Nephron progenitor cell (in vitro differentiated cells): ENCODE results near the gene HASPIN.

Source experiments
- DNase-seq: peaks from one replicate; pipeline ENCODE4 v3.0.0; 2021
- H3K27ac Mint-ChIP-seq: 2 replicates; pipeline ENCODE4 v1.8.0; 2021; ENCODE audit warnings: mild to moderate bottlenecking, moderate library complexity, mixed read lengths
- H3K27me3 Mint-ChIP-seq: 2 replicates; pipeline ENCODE4 v1.8.0; 2021; ENCODE audit warnings: mild to moderate bottlenecking, low read depth, mixed read lengths; ENCODE audit not compliant: poor library complexity
- H3K36me3 Mint-ChIP-seq: 2 replicates; pipeline ENCODE4 v1.8.0; 2021; ENCODE audit warnings: low read depth, mixed read lengths
- H3K4me1 Mint-ChIP-seq: 2 replicates; pipeline ENCODE4 v1.8.0; 2021; ENCODE audit warnings: mixed read lengths
- H3K4me3 Mint-ChIP-seq: 2 replicates; pipeline ENCODE4 v1.8.0; 2021; ENCODE audit warnings: mild to moderate bottlenecking, moderate library complexity, mixed read lengths
- H3K9me3 Mint-ChIP-seq: 2 replicates; pipeline ENCODE4 v1.8.0; 2021; ENCODE audit warnings: mild to moderate bottlenecking, moderate library complexity, mixed read lengths
- CTCF ChIP-seq: fragments of 200-600 bp; sonication (generic); IDR thresholded peaks from 2 replicates; pipeline ENCODE4 v1.5.0; 2021; ENCODE audit warnings: antibody characterized with exemption

The HASPIN gene

GRCh38 chr17:3761036-3761917 lies 37.6 kb downstream of the HASPIN start:
- Mint-ChIP-seq H3K36me3 (no peaks in the 10 kb centered on the region), H3K4me3 (no peak overlapping the region), H3K27me3 (peaks cover 25% of the 10 kb centered on the region), H3K9me3 (peaks cover 16% of the 10 kb centered on the region), H3K4me1 (no peaks in the 10 kb centered on the region), H3K27ac (no peak overlapping the region)
- DNase-seq, result no peak
- no peak for TF ChIP-seq CTCF

- Mint-ChIP-seq H3K4me1 (no peaks in the 10 kb centered on the region), H3K27me3 (peaks cover 20% of the 10 kb centered on the region), H3K36me3 (no peaks in the 10 kb centered on the region), H3K9me3 (peaks cover 20% of the 10 kb centered on the region), H3K27ac (no peak overlapping the region), H3K4me3 (no peak overlapping the region)
- no peak for DNase-seq
- no peak for TF ChIP-seq CTCF
Measured at GRCh38 chr17:3761918-3762380, 38.2 kb downstream of the HASPIN start.

GRCh38 chr17:3762922-3763776 lies 39.4 kb downstream of the HASPIN start:
- Mint-ChIP-seq H3K9me3 (peaks cover 29% of the 10 kb centered on the region), H3K36me3 (no peaks in the 10 kb centered on the region), H3K4me3 (no peak overlapping the region), H3K27me3 (peaks cover 13% of the 10 kb centered on the region), H3K27ac (no peak overlapping the region), H3K4me1 (no peaks in the 10 kb centered on the region)
- TF ChIP-seq CTCF, result no peak
- no peak for DNase-seq

GRCh38 chr17:3763777-3764170 lies 40.1 kb downstream of the HASPIN start:
- H3K27me3 Mint-ChIP-seq, result peaks cover 16% of the 10 kb centered on the region
- H3K4me1 Mint-ChIP-seq, result peaks cover 3% of the 10 kb centered on the region
- no peak overlapping the region for H3K4me3 Mint-ChIP-seq
- no peak for TF ChIP-seq CTCF
- peaks cover 5% of the 10 kb centered on the region for H3K36me3 Mint-ChIP-seq
- peaks cover 33% of the 10 kb centered on the region for H3K9me3 Mint-ChIP-seq
- DNase-seq, result no peak
- no peak overlapping the region for H3K27ac Mint-ChIP-seq

- H3K4me3 Mint-ChIP-seq, result no peak overlapping the region
Measured at GRCh38 chr17:3765981-3766380, 42.3 kb downstream of the HASPIN start.

More at GRCh38 chr17:3765981-3766380, 42.3 kb downstream of the HASPIN start:
- DNase-seq, result no peak
- H3K27me3 Mint-ChIP-seq, result peaks cover 11% of the 10 kb centered on the region
- H3K9me3 Mint-ChIP-seq, result peaks cover 23% of the 10 kb centered on the region
- peaks cover 5% of the 10 kb centered on the region for H3K36me3 Mint-ChIP-seq
- no peak for TF ChIP-seq CTCF
- H3K27ac Mint-ChIP-seq, result no peak overlapping the region
- peaks cover 15% of the 10 kb centered on the region for H3K4me1 Mint-ChIP-seq
